NCI-H748 treated with DMSO at 0.1 percent for 48 hours (cell line): Measurements from ENCODE around the gene UMODL1.
"Not testable (repeated sequence)": the region's sequence is repeated elsewhere in the genome, so short reads cannot be mapped to it uniquely, and the experiment has no call there.

Experiments used
- DNase-seq: peaks from one replicate; lab custom pipeline; 2025; lab: John Stamatoyannopoulos, UW

UMODL1 gene

GRCh38 chr21:42114646-42115045 lies 43.5 kb downstream of the UMODL1 start:
- DNase-seq: no peak

GRCh38 chr21:42115136-42115683 lies 44.1 kb downstream of the UMODL1 start:
- DNase-seq: no peak

GRCh38 chr21:42116551-42116950 lies 45.4 kb downstream of the UMODL1 start:
- DNase-seq: not testable (repeated sequence)

GRCh38 chr21:42117229-42117966 lies 46.3 kb downstream of the UMODL1 start:
- DNase-seq: peak; percentile 54

GRCh38 chr21:42117967-42118780 lies 47.1 kb downstream of the UMODL1 start:
- no peak for DNase-seq

GRCh38 chr21:42118901-42119300 lies 47.8 kb downstream of the UMODL1 start:
- DNase-seq: no peak

- DNase-seq: peak; percentile 91
These were observed 49.2 kb downstream of the UMODL1 start for GRCh38 chr21:42120101-42120902.

- no peak for DNase-seq
These were observed 49.9 kb downstream of the UMODL1 start for GRCh38 chr21:42120903-42121535.

- no peak for DNase-seq
These were observed 50.7 kb downstream of the UMODL1 start for GRCh38 chr21:42121794-42122193.

- no peak for DNase-seq
These were observed 51.3 kb downstream of the UMODL1 start for GRCh38 chr21:42122398-42122797.

GRCh38 chr21:42122808-42123207 lies 51.7 kb downstream of the UMODL1 start:
- DNase-seq: no peak

GRCh38 chr21:42123219-42123908 lies 52.2 kb downstream of the UMODL1 start:
- no peak for DNase-seq

GRCh38 chr21:42124081-42124480 lies 53.0 kb downstream of the UMODL1 start:
- DNase-seq: no peak

GRCh38 chr21:42124826-42125570 lies 53.9 kb downstream of the UMODL1 start:
- no peak for DNase-seq

GRCh38 chr21:42125571-42126544 lies 54.7 kb downstream of the UMODL1 start:
- no peak for DNase-seq

- no peak for DNase-seq
These were observed 56.3 kb downstream of the UMODL1 start for GRCh38 chr21:42127164-42128150.

GRCh38 chr21:42129300-42130266 lies 58.5 kb downstream of the UMODL1 start:
- no peak for DNase-seq
